ENCODE measurements around the gene AREG.

GRCh38 chr4:74481891-74482609 is 37.1 kb downstream of the AREG start:
- TF ChIP-seq, protein P1, sequence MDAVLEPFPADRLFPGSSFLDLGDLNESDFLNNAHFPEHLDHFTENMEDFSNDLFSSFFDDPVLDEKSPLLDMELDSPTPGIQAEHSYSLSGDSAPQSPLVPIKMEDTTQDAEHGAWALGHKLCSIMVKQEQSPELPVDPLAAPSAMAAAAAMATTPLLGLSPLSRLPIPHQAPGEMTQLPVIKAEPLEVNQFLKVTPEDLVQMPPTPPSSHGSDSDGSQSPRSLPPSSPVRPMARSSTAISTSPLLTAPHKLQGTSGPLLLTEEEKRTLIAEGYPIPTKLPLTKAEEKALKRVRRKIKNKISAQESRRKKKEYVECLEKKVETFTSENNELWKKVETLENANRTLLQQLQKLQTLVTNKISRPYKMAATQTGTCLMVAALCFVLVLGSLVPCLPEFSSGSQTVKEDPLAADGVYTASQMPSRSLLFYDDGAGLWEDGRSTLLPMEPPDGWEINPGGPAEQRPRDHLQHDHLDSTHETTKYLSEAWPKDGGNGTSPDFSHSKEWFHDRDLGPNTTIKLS (IDR thresholded peaks at IDR 0.05; ENCODE audit: borderline replicate concordance, low read depth), result no peak
- TF ChIP-seq CEBPB (tag; IDR thresholded peaks at IDR 0.05) (peak; percentile 87), PHF21A (IDR thresholded peaks at IDR 0.05; ENCODE audit: borderline replicate concordance, low read depth) (no peak)

Measured in K562 (cell line).